Bronchial epithelial cell (primary cell): ENCODE measurements around the gene MYL12B. TPM values are rescaled to one million over a fixed set of nuclear protein-coding genes. Genes with fewer than 3 reads are reported as not detected.
"Not testable (repeated sequence)": the region's sequence is repeated elsewhere in the genome, so short reads cannot be mapped to it uniquely, and the experiment has no call there.

ENCODE experiments used
- DNase-seq: peaks from one replicate; pipeline ENCODE4 v3.0.0-alpha.2; 2010; ENCODE audit warnings: low read depth
- FAIRE-seq: peaks from 2 replicates; lab custom pipeline; 2011; peaks lifted over from hg19 to GRCh38; lab: Jason Lieb, UNC
- H3K27me3 ChIP-seq: 2 replicates; pipeline ENCODE4 v1.5.1; 2011; ENCODE audit warnings: low read length; ENCODE audit not compliant: control insufficient read depth, insufficient read depth
- H3K36me3 ChIP-seq: 2 replicates; pipeline ENCODE4 v1.5.1; 2011; ENCODE audit warnings: low read length; ENCODE audit not compliant: control insufficient read depth, insufficient read depth
- H3K4me3 ChIP-seq: 2 replicates; pipeline ENCODE4 v1.5.1; 2011; ENCODE audit warnings: mild to moderate bottlenecking, low read depth, low read length, control low read depth
- CTCF ChIP-seq: IDR thresholded peaks from 2 replicates; pipeline ENCODE4 v1.5.1; 2011; ENCODE audit warnings: mild to moderate bottlenecking, moderate library complexity, low read length, control low read depth, inconsistent platforms; ENCODE audit not compliant: insufficient read depth, severe bottlenecking
- total RNA-seq: library from RNA; depleted of rRNA; stranded (reverse); fragments of >200 nt; gene quantifications from 2 replicates; pipeline ENCODE4 v1.2.1, GENCODE V29; 2014

Gene MYL12B
- total RNA-seq, 1 donor from 2014 or later = 649 TPM

DNA sequence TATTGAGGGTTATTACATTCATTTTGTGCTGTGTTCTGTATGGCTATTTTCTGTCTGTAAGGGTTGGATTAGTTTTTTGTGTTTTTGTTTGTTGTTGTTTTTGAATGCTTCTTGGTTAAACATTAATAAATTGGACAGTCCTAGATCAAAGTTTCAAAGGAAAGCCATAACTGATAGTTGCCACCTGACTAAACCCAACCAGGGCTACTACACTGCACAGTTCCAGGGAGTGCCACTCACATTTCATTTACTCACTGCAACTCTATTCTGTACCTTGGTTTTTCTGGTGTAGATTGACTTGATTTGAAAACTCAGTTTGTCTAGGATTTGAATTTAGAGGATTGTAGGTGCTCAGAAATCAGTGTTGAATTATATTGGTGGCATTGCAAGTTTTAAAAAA is 6.4 kb downstream of the MYL12B start:
- FAIRE-seq (no peak), DNase-seq (no peak)
- H3K4me3 ChIP-seq = no peak overlapping the region
- H3K27me3 ChIP-seq = no peaks in the 10 kb centered on the region
- peaks cover 1% of the 10 kb centered on the region for H3K36me3 ChIP-seq
- no peak for TF ChIP-seq CTCF

- Histone ChIP-seq H3K36me3 (peaks cover 3% of the 10 kb centered on the region), H3K4me3 (no peak overlapping the region), H3K27me3 (no peaks in the 10 kb centered on the region)
- DNase-seq (no peak), FAIRE-seq (no peak)
- TF ChIP-seq CTCF = no peak
These were observed 7.4 kb downstream of the MYL12B start for GRCh38 chr18:3269241-3269913.

DNA sequence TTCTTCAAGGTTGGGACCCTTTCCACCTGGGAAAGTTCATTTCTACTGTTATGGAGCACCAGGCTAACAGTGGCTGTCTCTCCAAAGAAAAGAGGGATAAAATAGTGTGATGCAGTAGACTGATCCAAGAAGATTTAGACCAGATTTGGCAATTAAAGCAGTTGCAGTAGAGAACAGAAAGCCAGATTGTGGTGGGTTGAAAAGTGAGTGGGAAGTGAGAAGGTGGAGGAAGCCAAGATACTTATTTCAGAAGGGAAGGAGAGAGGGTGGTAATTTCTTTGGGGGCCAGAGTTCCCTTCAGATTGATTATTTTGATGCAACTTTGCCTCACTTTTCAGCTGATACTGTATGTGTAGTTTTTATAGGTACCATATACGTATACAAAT is 8.0 kb downstream of the MYL12B start:
- no peak for TF ChIP-seq CTCF
- DNase-seq = no peak
- peaks cover 3% of the 10 kb centered on the region for H3K36me3 ChIP-seq
- H3K27me3 ChIP-seq = no peaks in the 10 kb centered on the region
- no peak for FAIRE-seq
- H3K4me3 ChIP-seq = no peak overlapping the region

DNA sequence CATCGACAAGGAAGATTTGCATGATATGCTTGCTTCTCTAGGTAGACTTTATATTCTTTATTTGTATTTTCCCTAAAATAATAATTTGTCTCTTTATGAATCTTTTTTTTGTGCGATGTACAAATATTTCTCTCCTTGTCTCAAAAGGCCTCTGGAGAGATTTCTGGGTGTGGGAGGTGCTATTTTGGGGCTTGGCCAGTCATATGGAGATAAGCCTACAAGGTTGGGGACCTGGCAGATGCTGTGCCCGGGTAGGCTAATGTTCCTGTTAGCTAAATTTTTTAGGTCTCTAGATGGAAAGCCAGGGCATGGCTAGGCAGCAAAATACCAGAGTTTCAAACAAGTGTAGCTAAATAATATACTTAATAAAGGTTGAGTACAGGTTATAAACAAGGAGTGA is 11.1 kb downstream of the MYL12B start:
- DNase-seq (no peak), FAIRE-seq (no peak)
- Histone ChIP-seq H3K36me3 (peaks cover 5% of the 10 kb centered on the region), H3K4me3 (no peak overlapping the region), H3K27me3 (no peaks in the 10 kb centered on the region)
- TF ChIP-seq CTCF = no peak

DNA sequence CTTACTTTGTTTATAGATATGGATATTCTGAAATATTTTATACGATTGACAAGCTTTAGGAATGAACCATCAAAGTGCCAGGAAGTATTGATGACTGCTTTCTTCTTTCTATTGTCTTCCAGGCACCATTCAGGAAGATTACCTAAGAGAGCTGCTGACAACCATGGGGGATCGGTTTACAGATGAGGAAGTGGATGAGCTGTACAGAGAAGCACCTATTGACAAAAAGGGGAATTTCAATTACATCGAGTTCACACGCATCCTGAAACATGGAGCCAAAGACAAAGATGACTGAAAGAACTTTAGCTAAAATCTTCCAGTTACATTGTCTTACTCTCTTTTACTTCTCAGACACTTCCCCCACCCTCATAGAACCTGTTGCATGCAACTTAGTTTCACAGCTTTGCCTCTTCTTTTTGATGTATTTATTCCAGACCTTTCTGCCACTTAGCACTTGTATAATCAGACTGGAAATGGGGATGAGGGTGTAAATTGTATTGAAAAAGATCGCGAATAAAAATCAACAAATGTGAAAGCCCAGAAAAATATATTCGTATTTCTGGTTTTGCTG is 15.8 kb downstream of the MYL12B start:
- not testable (repeated sequence) for H3K27me3 ChIP-seq, H3K36me3 ChIP-seq, H3K4me3 ChIP-seq, FAIRE-seq
- peak; percentile 47 for DNase-seq

DNA sequence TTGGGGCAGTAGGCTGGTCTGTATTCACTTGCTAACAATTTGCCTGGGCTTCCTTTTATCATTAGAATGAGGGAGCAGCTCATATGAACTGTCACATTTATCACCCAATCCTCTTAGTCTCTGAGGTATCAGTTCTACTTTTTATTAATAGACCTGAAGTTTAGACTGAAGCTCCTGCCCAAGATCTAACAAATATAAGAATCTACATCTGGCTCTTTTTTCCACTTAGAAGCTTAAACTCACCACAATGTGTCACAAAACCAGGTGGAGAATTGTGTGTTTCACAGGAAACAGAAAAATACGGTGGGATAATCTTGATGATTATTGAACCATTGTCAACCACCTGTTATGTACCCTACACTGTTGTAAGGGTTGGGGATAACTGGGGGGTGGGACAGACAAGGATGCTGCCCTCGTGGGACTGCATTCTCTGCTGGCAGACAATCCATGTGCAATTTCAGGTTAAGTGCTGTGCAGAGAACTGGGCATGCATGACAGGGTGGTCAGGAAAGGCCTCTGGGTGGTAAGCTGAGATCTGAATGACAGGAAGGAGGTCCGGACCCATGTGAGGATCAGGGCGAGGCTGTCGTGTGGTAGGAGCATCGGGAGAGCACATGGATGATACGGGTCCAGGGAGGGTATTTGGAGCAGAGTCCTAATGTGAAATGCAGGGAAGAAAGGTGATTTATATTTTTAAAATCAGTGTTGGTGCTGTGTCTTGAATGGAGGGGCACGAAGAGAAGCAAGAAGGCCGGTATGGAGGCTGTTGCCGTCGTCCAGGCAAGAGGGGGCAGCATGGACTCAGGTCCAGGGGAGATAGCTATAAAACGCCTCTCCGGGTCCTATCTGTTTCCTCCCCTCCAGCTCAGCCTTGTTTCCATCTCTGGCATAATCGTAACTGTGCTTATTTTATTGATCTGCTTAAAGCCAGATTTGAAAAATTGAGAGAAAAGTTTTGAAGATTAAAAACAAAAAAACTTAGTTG is 17.6 kb downstream of the MYL12B start:
- FAIRE-seq (no peak), DNase-seq (no peak)
- Histone ChIP-seq H3K36me3 (peaks cover 2% of the 10 kb centered on the region), H3K27me3 (no peaks in the 10 kb centered on the region), H3K4me3 (no peak overlapping the region)
- no peak for TF ChIP-seq CTCF
